CD4-positive, alpha-beta T cell treated with Interleukin-1 beta for 1 hour (primary cell): ENCODE results near the gene SMARCA1.

ENCODE experiments used
- DNase-seq, 2 donors: peaks; one replicate each; pipeline ENCODE4 v3.0.0-alpha.2; 2020 to 2022

SMARCA1 gene

DNA sequence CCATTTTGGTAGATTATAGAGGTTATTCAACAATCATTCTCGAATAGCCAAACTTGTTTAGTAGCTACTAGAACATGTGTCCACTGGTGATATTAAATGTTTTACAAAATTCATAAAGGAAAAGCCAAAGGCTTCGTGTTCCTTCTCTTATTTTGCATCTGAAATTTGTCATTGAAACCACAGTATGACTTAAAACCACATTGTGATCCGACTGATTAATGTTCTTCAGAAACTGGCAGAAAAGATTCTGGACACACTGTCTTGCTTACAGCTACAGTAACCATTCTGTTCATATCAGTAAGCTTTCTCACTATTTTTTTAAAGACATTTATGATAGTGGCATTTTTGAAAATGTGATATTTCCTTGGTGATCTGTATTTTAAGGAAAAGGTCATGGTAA is 2.6 kb upstream of the SMARCA1 start:
- DNase-seq = no peak

- no peak for DNase-seq
Measured at GRCh38 chrX:129525162-129525561, 1.9 kb upstream of the SMARCA1 start.

GRCh38 chrX:129524250-129524850 is 1.1 kb upstream of the SMARCA1 start:
- DNase-seq = no peak

- DNase-seq = no peak
Measured at GRCh38 chrX:129522184-129523078, 859 bp downstream of the SMARCA1 start.

- no peak for DNase-seq
Measured at GRCh38 chrX:129520151-129520550, 3.1 kb downstream of the SMARCA1 start.

GRCh38 chrX:129516402-129516801 is 6.9 kb downstream of the SMARCA1 start:
- no peak for DNase-seq

GRCh38 chrX:129512409-129512808 is 10.9 kb downstream of the SMARCA1 start:
- DNase-seq = no peak

- no peak for DNase-seq
Measured at GRCh38 chrX:129511689-129512088, 11.6 kb downstream of the SMARCA1 start.

DNA sequence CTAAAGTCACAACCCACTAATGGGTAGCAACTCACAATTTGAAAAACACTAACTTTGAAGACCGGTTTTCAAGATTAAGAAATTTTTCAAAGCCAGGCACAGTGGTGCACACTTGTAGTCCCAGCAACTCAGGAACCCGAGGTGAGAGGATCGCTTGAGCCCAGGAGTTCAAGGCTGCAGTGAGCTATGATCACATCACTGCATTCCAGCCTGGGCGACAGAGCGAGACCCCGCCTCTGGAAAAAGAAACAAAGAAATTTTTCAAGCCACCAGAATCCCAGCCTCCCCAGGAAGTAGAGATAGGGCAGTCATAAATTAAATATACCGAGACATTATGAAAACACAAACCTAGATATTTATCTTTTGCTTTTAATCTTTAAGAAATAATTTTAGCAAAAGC is 13.0 kb downstream of the SMARCA1 start:
- no peak for DNase-seq

GRCh38 chrX:129497146-129497843 is 26.0 kb downstream of the SMARCA1 start:
- DNase-seq = no peak

- DNase-seq = no peak
Measured at GRCh38 chrX:129496625-129497024, 26.7 kb downstream of the SMARCA1 start.

DNA sequence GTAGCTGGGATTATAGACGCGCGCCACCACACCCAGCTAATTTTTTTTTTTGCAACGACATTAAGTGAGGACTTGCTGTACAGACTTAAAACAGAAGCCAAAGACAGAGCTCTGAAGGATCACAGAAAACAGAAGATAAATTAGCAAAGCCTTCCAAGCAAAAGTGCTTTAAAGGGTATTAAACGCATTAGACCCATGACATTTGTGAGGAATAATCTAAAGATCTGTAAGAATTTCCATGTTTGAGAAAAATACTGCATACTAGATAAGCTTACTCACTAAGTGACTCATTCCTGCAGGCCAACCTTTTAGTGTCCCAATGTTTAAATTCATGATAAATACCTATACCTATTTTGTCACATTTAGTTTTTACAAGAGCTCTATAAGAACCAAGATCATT is 27.4 kb downstream of the SMARCA1 start:
- DNase-seq = no peak

DNA sequence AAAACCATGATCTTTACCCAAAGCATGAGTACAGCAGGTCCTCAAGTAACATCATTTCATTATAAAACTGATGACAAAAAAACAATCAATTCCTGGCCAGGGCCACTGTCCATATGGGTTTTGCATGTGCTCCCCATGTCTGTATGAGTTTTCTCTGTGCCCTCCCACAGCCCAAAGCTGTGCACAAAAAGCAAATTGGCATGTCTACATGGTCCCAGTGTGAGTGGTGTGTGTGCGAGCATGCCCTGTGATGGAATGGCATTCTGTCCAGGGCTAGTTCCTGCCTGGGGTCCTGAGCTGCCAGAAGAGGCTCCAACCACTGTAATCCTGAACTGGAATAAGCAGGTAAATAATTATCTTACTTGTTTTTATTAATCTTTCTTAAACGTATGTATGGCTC is 28.4 kb downstream of the SMARCA1 start:
- DNase-seq = no peak

DNA sequence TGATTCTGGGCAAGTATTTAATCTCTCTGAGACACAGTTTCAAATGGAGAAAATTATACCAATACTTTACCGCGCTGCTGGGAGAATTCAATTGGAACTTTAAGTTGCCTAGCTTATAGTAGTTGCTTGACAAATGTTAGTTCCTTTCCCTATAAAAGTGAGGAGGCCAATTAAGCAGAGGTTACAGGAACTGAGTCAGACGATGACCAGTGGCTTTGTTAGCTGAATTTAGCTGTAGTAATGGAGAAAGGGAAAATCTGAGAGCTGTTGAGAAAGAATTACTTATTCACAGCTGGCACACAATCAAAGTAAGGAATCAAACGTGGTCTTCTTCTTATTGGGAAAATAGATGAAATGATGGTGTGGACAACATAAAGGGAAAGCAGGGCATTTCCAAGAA is 29.6 kb downstream of the SMARCA1 start:
- no peak for DNase-seq

GRCh38 chrX:129490330-129490729 is 33.0 kb downstream of the SMARCA1 start:
- no peak for DNase-seq

DNA sequence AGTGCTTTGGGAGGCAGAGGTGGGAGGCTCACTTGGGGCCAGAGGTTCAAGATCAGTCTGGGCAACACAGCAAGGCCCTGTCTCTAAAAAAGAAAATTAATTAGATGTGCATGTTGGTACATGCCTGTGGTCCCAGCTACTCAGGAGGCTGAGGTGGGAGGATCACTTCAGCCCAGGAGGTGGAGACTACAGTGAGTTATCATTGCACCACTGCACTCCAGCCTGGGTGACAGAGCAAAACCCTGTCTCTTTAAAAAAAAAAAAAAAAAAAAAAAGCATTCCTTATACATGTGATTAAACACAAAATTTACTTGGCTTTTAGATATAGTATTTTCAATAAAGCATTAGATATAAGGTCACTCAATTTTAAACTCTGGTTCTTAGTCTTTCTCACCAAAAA is 34.9 kb downstream of the SMARCA1 start:
- DNase-seq = no peak

DNA sequence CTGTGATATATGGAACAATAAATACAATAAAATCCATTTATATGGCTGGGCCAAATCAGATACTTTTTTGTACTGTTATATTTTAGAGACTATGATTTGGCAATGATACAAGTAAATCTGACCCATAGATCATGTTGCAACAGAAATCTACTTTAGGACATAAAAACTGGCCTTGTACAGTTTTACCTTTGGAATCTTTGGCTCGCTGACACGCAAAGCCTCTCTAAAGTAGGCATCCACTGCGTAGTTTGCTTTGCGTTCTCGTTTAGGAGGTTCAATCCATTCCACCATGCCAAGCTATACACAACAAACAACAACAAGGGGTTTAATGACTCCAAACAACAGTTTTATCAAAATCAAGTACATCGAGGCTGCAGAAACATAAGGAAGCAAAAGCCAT is 42.4 kb downstream of the SMARCA1 start:
- DNase-seq = no peak

DNA sequence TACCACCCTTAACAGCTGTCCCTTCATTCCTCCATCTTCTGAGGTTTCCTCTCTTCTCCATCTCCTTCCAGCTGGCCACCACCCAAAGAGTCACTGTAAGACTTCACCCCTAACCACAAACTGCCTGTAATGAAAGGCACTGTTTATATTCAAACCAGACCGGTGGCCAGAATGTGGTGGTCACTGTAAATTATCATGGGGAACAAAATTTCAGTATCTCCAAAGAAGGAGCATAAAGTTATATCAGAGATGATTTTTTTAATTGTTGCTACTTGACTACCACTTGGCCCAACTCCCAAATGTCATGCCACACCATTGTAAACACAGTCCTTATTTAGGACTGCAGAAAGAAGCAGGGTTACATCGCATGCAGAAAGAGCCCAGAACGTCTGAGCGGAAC is 44.8 kb downstream of the SMARCA1 start:
- no peak for DNase-seq

GRCh38 chrX:129472116-129472515 is 51.2 kb downstream of the SMARCA1 start:
- no peak for DNase-seq

DNA sequence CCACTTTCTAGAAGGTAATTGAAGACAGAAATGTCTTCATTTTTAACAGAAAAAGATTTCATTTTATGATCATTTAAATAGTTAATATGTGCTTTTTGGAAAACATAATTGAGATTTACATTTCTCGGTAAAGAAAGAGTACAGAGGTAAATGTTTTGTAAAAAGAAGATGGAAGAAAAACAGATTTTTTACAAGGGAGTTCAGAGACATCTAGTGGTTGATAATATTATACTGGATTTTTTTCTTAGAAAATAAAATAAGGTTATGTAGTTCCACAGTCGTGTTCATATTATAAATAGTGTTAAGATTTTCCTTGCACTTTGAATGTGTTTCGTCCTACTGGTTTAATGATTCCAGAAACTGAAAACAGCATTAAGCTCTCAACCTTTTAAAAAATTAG is 60.6 kb downstream of the SMARCA1 start:
- no peak for DNase-seq

DNA sequence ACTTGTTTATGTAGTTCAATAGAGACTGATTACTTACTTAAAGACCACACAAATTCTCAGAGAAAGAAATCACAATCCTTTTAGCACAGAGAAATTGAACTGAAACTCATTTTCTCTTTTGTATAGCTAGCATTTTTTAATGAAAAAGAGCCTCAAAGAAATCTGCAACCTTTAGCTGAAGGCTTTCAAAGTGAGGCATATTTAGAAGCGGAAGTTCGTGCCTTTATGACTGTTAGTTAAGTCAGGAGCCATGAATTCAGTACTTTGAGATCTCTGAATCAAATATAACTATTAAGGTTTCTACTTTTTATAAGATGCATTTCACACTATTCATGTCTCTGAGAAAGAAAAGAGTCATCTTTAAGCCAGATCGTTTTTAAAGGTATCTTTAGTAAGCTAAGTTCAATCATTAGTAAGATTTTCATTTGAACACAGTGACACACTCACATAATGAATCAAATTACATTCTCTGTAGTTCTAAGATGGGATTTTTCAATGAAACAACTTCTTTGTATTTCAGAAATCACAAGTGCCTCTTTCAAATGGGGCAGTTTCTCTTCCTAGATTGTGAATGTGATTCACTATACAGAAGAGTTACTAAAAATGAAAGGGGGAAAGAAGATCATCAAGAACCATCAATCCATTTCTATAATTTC is 61.4 kb downstream of the SMARCA1 start:
- DNase-seq = no peak

GRCh38 chrX:129452523-129452922 is 70.8 kb downstream of the SMARCA1 start:
- DNase-seq = no peak

DNA sequence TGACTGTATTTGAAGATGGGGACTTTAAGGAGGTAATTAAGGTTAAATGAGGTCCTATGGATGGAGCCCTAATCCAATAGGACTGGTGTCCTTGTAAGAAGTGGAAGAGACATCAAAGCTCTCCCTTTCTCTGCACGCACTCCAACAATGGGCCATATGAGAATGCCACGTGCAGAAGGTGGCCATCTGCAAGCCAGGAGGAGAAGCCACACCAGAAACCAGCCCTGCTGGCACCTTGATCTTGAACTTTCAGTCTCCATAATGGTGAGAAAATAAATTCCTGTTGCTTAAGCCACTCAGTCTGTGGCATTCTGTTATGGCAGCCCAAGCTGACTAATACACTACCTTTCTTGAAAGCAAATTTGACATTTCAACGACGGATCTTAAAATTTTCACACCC is 73.2 kb downstream of the SMARCA1 start:
- DNase-seq = no peak
